Activated CD4-positive, alpha-beta T cell treated with anti-CD3 and anti-CD28 coated beads for 48 hours (primary cell): ENCODE data around the gene POP7.
A peak's percentile ranks its signal among the peaks of the same experiment; 100 is the strongest.
"Not testable (repeated sequence)": the region's sequence is repeated elsewhere in the genome, so short reads cannot be mapped to it uniquely, and the experiment has no call there.

ENCODE experiments used
- DNase-seq: peaks from one replicate; pipeline ENCODE4 v3.0.0-alpha.2; 2020

The POP7 gene

DNA sequence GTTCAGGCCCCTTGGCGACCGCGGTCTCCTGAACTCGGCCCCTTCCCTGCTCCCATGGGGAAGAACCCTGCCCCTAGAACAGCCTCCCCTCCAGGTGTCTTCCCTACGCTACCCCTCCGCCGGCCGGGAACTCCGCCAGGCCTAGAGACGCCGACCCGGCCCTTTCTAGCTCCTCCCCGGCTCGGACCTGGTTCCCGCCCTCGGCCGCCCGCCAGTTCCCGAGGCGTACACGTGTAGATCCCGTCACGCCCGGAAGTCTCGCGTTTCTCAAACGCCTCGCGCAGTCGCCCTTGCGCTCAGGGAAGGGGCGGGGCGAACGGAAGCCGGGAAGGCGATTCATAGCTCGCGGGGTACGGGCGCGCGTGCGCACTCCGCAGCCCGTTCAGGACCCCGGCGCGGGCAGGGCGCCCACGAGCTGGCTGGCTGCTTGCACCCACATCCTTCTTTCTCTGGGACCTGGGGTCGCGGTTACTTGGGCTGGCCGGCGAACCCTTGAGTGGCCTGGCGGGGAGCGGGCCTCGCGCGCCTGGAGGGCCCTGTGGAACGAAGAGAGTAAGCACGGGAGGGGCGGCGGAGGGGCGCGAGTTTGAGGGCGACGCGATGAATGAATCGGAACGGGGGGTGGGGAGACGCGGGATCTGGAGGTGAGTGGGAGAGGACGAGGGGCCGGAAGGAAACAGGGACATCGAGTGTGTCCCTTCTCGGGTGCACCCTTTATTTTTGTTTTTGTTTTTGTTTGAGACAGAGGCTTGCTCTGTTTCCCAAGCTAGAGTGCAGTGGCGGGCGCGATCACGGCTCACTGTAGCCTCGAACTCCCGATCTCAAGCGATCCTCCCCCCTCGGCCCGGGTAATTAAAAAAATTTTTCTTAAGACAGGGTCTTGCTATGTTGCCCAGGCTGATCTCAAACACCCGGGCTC is at the start of gene POP7:
TSS of gene POP7 (plus strand) at position 369 of the 919 bp plus-strand sequence. CDS start 710 bp downstream, outside the sequence.
- peak; percentile 100 for DNase-seq

DNA sequence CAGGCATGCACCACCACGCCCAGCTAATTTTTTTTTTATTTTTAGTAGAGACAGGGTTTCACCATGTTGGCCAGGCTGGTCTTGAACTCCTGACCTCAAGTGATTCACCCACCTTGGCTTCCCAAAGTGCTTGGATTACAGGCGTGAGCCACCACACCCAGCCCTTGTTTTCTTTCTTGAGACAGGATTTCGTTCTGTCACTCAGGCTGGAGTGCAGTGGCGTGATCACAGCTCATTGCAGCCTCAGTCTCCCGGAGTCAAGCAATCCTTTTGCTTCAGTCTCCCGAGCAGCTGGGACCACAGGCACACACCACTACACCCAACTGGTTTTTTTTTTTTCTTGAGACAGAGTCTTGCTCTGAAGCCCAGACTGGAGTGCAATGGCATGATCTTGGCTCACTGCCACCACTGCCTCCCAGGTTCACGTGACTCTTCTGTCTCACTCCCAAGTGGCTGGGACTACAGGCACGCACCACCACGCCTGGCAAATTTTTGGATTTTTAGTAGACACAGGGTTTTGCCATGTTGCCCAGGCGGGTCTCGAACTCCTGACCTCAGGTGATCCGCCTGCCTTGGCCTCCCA is 43.6 kb upstream of the POP7 start:
- DNase-seq, result not testable (repeated sequence)

DNA sequence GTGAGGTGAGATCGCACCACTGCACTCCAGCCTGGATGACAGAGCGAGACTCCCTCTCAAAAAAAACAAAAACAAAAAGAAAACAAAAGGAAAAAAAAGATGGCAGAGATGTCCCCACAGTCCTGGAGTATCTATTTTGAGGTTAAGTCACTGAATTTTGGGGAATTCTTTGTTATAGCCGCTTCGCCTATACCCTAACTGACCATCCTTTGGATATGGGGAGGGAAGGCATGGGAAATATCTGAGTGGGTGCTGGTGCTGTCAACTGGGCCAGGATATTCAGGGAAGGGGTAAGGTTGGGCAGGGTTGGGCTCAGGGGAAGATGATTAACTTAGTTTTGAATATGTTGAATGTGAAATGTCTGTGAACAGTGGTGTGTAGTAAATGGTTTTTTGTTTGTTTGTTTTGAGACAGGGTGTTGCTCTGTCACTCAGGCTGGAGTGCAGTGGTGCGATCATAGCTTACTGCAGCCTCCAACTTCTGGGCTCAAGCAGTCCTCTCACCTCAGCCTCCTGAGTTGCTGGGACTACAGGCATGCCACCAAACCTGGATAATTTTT is 40.7 kb upstream of the POP7 start:
- no peak for DNase-seq

DNA sequence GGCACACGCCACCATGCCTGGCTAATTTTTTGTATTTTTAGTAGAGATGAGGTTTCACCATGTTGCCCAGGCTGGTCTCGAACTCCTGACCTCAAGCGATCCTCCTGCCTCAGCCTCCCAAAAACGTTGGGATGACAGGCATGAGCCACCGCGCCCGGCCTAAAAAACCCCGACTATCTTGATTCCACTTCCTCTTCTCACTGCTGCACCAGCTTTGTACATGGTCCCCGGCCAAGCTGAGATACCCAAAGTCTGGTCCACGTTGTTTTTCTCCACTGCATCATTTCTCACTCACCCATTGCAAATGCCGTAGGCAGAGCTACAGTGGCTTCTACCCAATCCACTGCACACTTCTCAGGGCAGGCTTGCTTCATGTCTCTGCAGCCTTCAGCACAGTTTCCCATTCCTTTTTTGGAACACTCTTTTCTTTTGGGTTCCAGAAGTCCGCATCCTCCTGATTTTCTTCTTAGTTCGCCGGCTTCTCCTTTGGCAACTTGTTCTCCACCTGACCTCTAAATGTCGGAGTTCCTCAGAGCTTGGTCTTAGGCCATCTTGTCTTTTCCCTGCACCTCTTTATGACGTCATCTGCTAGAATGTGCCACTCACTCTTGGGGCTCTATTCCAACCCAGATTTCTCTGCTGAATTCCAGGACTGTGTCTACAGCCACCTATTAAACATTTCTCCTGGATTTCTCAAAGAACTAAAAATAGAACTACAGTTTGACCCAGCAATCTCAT is 38.4 kb upstream of the POP7 start:
- DNase-seq, result no peak

DNA sequence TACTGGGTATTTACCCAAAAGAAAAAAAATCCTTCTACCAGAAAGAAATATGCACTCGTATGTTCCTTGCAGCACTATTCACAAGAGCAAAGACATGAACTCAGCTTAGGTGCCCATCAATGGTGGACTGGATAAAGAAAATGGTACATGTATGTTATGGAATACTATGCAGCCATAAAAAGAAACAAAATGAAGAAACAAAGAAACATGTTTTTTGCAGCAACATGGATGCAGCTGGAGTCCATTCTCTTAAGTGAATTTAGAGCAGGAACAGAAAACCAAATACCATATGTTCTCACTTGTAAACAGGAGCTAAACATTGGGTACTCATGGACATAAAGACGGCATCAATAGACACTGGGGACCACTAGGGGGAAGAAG is 37.9 kb upstream of the POP7 start:
- no peak for DNase-seq

DNA sequence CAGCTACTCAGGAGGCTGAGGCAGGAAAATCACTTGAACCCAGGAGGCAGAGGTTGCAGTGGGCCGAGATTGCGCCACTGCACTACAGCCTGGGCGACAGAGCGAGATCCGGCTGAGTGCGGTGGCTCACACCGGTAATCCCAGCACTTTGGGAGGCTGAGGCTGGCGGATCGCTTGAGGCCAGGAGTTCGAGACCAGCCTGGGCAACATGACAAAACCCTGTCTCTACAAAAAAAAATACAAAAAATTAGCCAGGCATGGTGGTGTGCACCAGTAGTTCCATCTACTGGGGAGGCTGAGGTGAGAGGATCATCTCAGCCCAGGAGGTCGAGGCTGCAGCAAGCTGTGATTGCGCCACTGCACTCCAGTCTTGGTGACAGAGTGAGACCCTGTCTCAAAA is 36.8 kb upstream of the POP7 start:
- not testable (repeated sequence) for DNase-seq

DNA sequence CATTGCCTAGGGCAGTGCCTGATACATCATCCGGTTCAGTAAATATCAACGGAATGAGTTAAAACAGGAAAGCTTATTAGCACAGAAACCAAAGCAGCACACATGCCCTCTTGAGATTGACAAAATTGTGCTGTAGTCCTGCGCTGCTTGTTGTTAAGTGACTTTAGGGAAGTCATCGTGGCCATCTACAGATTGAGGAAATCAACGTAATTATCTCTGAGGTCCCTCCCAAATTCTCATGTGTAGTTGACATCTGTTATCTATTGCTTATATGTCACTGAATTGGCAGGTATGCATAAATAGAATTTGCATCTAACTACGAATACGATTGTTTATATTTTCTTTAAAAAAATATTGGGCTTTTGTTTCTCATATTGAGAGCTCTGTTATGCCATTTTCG is 35.8 kb upstream of the POP7 start:
- no peak for DNase-seq

DNA sequence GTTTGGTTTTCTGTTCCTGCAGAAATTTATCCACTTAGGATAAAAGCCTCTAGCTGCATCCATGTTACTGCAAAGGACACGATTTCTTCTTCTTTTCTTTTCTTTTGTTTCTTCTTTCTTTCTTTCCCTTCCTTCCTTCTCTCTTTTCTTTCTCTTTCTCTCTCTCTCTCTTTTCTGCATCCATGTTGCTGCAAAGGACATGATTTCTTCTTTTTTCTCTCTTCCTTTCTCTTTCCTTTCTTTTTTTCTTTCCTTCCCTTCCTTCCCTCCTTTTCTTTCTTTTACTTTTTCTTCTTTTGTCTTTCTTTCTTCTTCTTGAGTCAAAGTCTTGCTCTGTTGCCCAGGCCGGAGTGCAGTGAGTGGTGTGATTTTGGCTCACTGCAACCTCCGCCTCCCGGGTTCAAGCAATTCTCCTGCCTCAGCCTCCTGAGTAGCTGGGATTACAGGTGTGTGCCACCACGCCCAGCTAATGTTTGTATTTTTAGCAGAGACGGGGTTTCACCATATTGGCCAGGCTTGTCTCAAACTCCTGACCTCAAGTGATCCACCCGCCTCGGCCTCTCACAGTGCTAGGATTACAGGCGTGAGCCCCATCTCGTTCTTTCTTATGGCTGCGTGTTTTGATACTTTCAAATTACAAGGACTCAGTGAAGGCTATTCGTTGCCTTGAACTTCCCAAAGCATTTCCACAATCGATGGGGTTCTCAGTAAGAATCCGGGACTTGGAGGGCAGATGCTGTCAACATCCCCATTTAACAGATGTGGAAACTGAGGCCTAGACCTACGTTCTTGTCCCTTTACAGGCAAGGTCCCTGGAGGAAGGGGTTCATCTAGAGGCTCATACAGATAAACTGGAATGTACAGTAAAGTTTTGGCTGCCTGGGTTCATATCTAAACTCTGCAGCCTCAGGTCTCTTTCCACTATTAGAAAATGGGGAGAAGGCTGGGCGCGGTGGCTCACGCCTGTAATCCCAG is 34.3 kb upstream of the POP7 start:
- DNase-seq, result no peak

DNA sequence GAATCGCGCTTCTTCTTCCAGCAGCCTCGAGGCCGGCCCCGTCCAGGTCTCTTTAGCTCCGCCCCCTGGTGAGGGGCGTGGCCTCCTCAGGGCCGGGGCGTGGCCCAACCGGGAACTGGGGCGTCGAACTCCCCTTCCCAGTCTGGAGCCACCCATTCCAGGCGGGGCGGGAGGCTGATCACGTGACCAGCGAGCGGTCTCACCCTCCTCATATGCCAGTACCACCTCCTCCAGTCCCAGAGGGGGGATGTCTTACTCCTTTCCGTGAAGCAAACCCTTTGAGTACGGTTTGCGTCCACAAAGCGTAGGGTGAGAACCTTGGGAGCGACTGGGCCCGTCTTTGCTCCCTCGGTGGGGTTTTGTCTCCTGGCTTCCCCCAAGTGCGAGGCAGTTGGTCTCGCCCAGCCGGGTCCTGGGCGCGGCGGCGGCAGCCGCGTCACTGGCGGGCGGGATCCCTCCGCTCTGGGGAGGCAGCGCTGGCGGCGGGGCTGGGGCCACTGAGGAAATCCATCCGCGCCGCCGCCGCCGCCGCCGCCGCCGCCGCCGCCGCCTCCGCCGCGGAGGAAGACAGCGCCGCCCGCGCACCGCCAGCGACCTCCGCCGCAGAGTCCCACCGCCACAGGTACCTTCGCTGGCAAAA is 32.5 kb upstream of the POP7 start, which contains the start of gene GNB2:
TSS of gene GNB2 (plus strand) at position 439 of the 640 bp plus-strand sequence. CDS start 2,526 bp downstream, outside the sequence.
- DNase-seq, result peak; percentile 100

DNA sequence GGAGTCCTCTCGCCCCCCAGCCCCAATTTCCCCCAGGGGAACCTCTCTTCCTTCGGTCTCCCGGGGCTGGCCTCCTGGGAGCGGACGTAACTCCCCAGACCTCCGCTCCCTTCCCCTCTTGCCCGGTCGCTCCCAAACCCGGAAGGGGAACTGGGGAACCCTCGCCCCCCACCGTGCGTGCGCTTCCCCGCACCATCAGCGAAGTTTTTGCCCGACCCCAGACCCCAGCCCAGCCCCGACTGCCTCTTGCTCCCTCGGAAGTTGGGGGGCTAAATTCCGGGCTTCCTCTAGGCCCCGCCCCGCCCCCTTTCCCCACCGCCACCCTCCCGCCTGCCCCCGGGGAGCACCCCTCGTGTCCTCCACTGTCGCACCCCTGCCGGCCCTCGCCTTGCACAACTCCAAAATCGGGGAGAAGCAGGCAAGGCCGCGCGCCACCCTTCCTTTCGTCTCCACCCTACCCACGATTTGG is 31.9 kb upstream of the POP7 start:
- peak; percentile 51 for DNase-seq

DNA sequence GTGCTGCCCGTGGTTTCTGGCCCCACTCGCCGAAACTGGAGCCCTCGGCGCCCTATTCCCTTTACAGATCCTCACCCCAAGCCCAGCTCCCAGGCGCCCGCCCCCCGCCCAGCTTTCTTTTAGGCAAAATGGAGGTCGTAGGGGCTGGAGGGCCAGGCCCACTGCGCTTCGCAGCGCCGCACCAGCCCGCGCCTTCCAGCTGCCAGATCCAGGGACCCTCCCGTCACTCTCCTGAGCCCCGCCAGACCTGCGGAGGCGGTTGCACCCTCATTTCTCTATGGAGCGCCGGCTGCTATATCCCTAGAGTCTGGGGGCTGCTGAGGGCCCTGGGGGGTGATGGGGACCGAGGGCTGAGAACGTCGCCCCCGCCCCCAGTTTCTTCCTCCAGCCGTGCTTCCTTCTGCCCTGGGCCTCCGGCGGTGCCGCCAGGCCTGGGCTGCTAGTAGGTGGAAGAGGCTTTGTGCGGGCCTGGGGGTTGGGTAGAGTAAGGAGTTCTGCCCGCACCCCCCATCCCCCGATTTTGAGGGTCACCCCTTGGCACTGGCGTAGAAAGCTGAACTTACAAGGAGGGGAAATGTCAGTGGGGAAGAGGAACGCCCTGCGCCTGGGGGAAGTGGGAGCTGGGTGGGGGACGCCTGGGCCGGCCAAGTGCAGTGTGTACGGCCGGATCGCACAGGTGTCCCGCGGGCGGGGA is 31.4 kb upstream of the POP7 start:
- no peak for DNase-seq

DNA sequence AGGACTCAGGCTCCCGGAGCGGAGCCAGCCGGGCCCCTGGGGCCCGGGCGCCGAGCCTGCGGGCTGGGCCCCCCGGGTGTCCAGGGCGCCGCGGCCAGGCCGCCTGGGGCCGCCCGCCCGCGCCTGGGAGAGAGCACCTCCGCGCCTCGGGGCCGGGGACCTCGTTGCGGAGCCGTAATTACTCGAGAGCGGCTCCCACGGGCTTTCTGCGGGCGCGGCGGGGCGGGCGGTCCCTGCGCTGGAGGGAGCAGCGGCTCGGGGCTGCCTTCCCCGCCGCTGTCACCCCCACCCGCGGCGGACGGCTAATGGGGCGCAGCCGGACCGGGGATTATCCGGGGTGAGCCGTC is 30.8 kb upstream of the POP7 start:
- DNase-seq, result no peak

DNA sequence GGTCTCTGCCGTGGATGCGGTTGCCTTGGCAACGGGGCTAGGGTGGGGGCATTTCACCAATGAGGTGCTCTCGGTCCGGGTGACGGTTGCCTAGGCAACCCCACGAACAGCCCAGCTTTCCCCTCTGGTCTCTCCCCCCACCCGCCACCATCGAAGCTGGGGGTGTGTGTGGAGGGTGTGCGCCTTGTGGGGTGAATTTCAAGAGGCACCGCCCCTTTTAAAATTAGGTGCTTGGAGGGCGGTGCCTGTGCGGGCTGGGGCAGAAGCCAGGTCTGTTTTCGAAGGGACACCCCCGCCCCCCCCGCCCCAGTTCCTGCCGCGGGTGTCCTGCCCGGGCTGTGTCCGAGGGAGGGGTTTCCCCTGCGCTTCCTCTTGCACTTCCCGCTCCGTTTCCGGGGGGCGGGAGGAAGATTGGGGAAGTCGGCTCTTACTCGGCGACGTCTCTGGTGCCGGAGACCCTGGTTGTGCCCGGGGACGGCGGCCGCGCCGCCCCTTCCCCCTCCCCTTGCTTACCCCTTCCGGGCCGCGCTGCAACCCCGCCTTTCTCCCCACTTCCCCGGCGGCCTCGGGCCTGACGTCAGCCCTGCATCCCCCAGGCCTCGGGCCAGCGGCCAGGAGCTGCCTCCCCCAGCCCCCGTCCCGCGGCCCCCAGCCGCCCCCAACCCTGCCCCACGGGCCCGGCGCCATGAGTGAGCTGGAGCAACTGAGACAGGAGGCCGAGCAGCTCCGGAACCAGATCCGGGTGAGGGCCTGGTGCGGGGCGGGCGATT is 30.2 kb upstream of the POP7 start:
- peak; percentile 79 for DNase-seq

DNA sequence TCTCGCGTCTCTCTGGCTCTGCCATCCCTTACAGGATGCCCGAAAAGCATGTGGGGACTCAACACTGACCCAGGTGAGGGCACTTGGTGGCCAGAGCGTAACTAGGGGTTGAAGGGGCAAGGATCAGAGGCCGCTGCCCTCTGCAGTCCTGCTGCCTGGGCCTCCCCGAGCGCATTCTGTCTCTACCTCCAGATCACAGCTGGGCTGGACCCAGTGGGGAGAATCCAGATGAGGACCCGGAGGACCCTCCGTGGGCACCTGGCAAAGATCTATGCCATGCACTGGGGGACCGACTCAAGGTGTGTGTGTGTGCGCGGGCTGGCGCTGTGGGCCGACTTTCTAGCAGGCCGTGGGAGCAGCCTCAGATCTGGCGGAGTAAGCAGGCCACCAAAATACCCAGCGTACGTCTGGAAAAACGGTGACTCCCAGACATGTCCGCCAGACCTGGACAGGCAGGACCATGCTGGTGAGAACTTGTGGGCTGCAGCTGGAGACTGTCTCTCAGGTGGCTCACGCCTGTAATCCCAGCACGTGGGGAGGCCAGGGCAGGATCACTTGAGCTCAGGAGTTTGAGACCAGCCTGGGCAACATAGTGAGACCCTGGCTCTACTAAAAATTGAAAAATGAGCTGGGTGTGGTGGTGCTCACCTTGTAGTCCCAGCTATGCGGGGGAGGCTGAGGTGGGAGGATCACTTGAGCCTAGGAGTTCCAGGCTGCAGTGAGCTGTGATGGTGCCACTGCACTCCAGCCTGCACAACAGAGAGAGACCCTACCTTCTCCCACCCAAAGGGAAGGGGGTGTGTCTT is 29.2 kb upstream of the POP7 start:
- DNase-seq, result no peak

DNA sequence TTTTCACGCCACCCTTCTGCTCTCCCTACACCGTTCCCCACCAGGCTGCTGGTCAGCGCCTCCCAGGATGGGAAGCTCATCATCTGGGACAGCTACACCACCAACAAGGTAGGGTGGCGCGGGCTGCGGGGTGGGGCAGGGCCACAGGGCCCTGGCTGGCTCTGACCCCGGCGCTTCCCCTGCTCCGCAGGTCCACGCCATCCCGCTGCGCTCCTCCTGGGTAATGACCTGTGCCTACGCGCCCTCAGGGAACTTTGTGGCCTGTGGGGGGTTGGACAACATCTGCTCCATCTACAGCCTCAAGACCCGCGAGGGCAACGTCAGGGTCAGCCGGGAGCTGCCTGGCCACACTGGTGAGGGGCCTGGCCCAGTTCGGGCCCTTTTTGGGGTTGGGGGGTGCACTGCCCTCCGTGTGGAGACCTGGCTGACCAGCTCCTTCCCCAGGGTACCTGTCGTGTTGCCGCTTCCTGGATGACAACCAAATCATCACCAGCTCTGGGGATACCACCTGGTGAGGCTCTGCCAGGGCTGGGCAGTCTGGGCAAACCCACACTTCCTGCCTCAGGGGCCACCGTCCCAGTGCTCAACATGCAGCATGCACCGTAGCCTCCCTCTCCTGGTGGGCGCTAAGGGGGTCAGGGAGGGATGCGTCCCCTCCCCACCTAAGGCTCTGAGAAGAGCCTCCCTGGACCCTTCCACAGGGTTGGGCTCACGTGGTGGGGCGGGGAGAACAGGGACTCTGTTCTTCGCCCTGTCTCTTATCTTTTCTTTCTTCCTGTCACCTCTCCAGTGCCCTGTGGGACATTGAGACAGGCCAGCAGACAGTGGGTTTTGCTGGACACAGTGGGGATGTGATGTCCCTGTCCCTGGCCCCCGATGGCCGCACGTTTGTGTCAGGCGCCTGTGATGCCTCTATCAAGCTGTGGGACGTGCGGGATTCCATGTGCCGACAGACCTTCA is 28.3 kb upstream of the POP7 start:
- no peak for DNase-seq

DNA sequence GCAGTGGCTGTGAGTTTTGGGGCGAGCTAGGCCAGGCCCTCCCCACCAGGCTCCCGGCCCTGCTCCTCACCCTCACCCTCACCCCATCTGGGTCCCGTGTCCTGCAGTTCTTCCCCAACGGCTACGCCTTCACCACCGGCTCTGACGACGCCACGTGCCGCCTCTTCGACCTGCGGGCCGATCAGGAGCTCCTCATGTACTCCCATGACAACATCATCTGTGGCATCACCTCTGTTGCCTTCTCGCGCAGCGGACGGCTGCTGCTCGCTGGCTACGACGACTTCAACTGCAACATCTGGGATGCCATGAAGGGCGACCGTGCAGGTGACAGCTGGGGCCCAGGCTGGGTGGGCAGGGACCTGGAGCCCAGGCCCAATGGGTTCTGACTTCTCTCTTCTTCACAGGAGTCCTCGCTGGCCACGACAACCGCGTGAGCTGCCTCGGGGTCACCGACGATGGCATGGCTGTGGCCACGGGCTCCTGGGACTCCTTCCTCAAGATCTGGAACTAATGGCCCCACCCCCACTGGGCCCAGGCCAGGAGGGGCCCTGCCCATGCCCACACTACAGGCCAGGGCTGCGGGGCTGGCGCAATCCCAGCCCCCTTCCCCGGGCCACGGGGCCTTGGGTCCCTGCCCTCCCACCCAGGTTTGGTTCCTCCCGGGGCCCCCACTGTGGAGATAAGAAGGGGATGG is 27.5 kb upstream of the POP7 start:
- no peak for DNase-seq
